Panc1 (cell line): Measurements from ENCODE around the gene GNAI2. TPM values are rescaled to one million over a fixed set of nuclear protein-coding genes. Genes with fewer than 3 reads are reported as not detected.
"Not testable (repeated sequence)": the region's sequence is repeated elsewhere in the genome, so short reads cannot be mapped to it uniquely, and the experiment has no call there.

Experiments used
- ATAC-seq: fragments of 200-7000 bp; cut with Tn5 transposase; 2 replicates; pipeline ENCODE4 v1.9.1; 2020; ENCODE audit warnings: mild to moderate bottlenecking, moderate library complexity
- BruUV-seq: library from RNA; stranded (reverse); fragments of 400-500 nt; replicated peaks from 2 replicates; lab custom pipeline; 2021; lab: Mats Ljungman, UMichigan
- CTCF ChIA-PET: fragments of 300-600 bp; sonication (Branson Sonifier 250); formaldehyde crosslinking; loops from one replicate; lab custom pipeline; 2022; ENCODE audit warnings: antibody characterized with exemption; lab: Charles Lee
- POLR2A ChIA-PET: fragments of 300-600 bp; sonication (Branson Sonifier 250); formaldehyde crosslinking; loops from one replicate; lab custom pipeline; 2022; ENCODE audit warnings: antibody characterized with exemption; lab: Charles Lee
- DNase-seq: peaks from one replicate; pipeline ENCODE4 v3.0.0-alpha.2; 2010; ENCODE audit warnings: low read depth, low spot score
- H3K27ac ChIP-seq: 2 replicates; pipeline ENCODE4 v1.5.1; 2011; ENCODE audit warnings: mild to moderate bottlenecking, low read length, inconsistent platforms
- H3K27me3 ChIP-seq: fragments of 200-500 bp; sonication (Bioruptor generic); 2 replicates; pipeline ENCODE4 v1.6.0; 2014; ENCODE audit warnings: low read length, inconsistent platforms; ENCODE audit not compliant: control insufficient read depth, insufficient read depth
- H3K36me3 ChIP-seq: fragments of 200-500 bp; sonication (Bioruptor generic); 2 replicates; pipeline ENCODE4 v1.5.1; 2014; ENCODE audit warnings: inconsistent platforms, mild to moderate bottlenecking, low read length, moderate library complexity; ENCODE audit not compliant: control insufficient read depth, insufficient read depth
- H3K4me1 ChIP-seq: 2 replicates; pipeline ENCODE4 v1.5.1; 2011; ENCODE audit warnings: inconsistent platforms, mild to moderate bottlenecking, low read length, moderate library complexity; ENCODE audit not compliant: control insufficient read depth, insufficient read depth
- H3K4me3 ChIP-seq, 2 experiments: 2 replicates each; pipeline ENCODE4 v1.5.1; 2011 to 2012; ENCODE audit warnings: low read depth in 2 of 2, low read length in 2 of 2, mild to moderate bottlenecking in 2 of 2, inconsistent platforms in 1 of 2, moderate library complexity in 1 of 2
- H3K9me3 ChIP-seq: fragments of 200-500 bp; sonication (Bioruptor generic); 2 replicates; pipeline ENCODE4 v1.5.1; 2014; ENCODE audit warnings: low read depth, mild to moderate bottlenecking, inconsistent platforms, low read length, moderate library complexity; ENCODE audit not compliant: control insufficient read depth, insufficient read depth
- POLR2AphosphoS5 ChIP-seq: IDR thresholded peaks from 2 replicates; pipeline ENCODE4 v1.6.1; 2012; ENCODE audit warnings: mild to moderate bottlenecking, low read depth, low read length, moderate library complexity
- SIN3A ChIP-seq: IDR thresholded peaks from 2 replicates; pipeline ENCODE4 v1.6.1; 2012; ENCODE audit warnings: low read depth, mild to moderate bottlenecking, low read length, moderate library complexity, borderline replicate concordance; ENCODE audit not compliant: insufficient read depth
- TCF7L2 ChIP-seq: IDR thresholded peaks from 2 replicates; pipeline ENCODE4 v1.6.1; 2011; ENCODE audit warnings: mild to moderate bottlenecking, low read depth, low read length, inconsistent platforms
- in situ Hi-C: cut with HindIII; loops from 2 replicates; pipeline ENCODE4 v1.10.0; 2016; ENCODE audit warnings: low sequenced_read_pairs, low pct_unique_long_range_greater_than_20kb
- intact Hi-C: fragments of 100-400 bp; cut with micrococcal nuclease; formaldehyde crosslinking; loops from one replicate; pipeline ENCODE4 v1.10.0; 2022; ENCODE audit not compliant: unreplicated experiment
- total RNA-seq: library from RNA; stranded (reverse); gene quantifications from one replicate; pipeline ENCODE4 v1.2.1, GENCODE V29; 2021; ENCODE audit not compliant: unreplicated experiment
- TF ChIP-seq, protein P1 (sequence below): fragments of 450-650 bp; IDR thresholded peaks from 2 replicates; pipeline ENCODE4 v1.5.1; 2017; ENCODE audit warnings: mild to moderate bottlenecking
- TF ChIP-seq, protein P2 (sequence below), 2 experiments: IDR thresholded peaks; 2 replicates each; pipeline ENCODE4 v1.6.1; 2011 to 2012; ENCODE audit warnings: low read depth in 2 of 2, control low read depth in 1 of 2, low read length in 1 of 2, mild to moderate bottlenecking in 1 of 2, moderate library complexity in 1 of 2; ENCODE audit not compliant: insufficient read depth in 1 of 2

Gene GNAI2
- total RNA-seq, 1 experiment from 2014 or later: 170 TPM

- no peaks in the 10 kb centered on the region for H3K9me3 ChIP-seq
- TF ChIP-seq, protein P1, sequence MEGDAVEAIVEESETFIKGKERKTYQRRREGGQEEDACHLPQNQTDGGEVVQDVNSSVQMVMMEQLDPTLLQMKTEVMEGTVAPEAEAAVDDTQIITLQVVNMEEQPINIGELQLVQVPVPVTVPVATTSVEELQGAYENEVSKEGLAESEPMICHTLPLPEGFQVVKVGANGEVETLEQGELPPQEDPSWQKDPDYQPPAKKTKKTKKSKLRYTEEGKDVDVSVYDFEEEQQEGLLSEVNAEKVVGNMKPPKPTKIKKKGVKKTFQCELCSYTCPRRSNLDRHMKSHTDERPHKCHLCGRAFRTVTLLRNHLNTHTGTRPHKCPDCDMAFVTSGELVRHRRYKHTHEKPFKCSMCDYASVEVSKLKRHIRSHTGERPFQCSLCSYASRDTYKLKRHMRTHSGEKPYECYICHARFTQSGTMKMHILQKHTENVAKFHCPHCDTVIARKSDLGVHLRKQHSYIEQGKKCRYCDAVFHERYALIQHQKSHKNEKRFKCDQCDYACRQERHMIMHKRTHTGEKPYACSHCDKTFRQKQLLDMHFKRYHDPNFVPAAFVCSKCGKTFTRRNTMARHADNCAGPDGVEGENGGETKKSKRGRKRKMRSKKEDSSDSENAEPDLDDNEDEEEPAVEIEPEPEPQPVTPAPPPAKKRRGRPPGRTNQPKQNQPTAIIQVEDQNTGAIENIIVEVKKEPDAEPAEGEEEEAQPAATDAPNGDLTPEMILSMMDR: no peak
- ATAC-seq: no peak
- POLR2A ChIA-PET: interaction anchor here (0.7 kb wide), 1 partner anchor 9 kb away, joined by 3 read pairs; no protein-coding TSS in a partner anchor
- no peak overlapping the region for H3K4me3 ChIP-seq
- in situ Hi-C loops (no loop called here), intact Hi-C loops (no loop called here)
- H3K36me3 ChIP-seq: no peaks in the 10 kb centered on the region
- peaks cover 61% of the 10 kb centered on the region for H3K4me1 ChIP-seq
- H3K27ac ChIP-seq: peak overlapping the region; percentile 44; the same call in 1 of the 2 replicates
- CTCF ChIA-PET: interaction anchor here (0.7 to 1.4 kb wide), 3 partner anchors 14 to 17 kb away, joined by 3 to 4 read pairs (median 3); no protein-coding TSS in a partner anchor
- H3K27me3 ChIP-seq: no peaks in the 10 kb centered on the region
- BruUV-seq: no TSS peak
- DNase-seq: no peak
Measured at GRCh38 chr3:50242851-50243542, 7.0 kb downstream of the GNAI2 start.

DNA sequence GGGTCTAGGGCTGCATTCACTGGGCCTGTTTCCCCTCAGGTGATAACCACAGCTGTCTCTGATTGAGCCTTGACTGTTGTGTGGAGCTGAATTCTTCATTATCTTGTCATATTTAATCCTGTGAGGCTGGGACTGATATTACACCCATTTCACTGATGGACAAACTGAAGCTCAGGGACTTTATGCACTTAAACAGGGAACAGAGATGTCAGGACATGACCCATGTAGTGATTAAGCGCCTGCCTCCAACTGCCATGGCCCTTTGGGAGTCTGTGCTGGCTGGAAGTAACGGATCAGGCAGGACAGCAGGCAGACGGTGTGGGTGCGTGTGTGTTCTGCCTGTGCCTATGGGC lies 7.5 kb downstream of the GNAI2 start:
- CTCF ChIA-PET: interaction anchor here (0.7 to 1.4 kb wide), 3 partner anchors 13 to 16 kb away, joined by 3 to 4 read pairs (median 3); no protein-coding TSS in a partner anchor
- H3K27ac ChIP-seq: peak overlapping the region; percentile 44; the same call in 1 of the 2 replicates

GRCh38 chr3:50244813-50245212 lies 8.8 kb downstream of the GNAI2 start:
- CTCF ChIA-PET: interaction anchor here (0.7 kb wide), 1 partner anchor 124 kb away, joined by 3 read pairs; no protein-coding TSS in a partner anchor
- H3K27me3 ChIP-seq, H3K4me3 ChIP-seq, H3K9me3 ChIP-seq, DNase-seq, H3K36me3 ChIP-seq, BruUV-seq, intact Hi-C loops, ATAC-seq, in situ Hi-C loops: not testable (repeated sequence)
- H3K27ac ChIP-seq: peak overlapping the region; percentile 57; the same call in 1 of the 2 replicates
- POLR2A ChIA-PET: interaction anchor here (0.7 kb wide), 1 partner anchor 26 kb away, joined by 5 read pairs; no protein-coding TSS in a partner anchor
- H3K4me1 ChIP-seq: peaks cover 53% of the 10 kb centered on the region

More for the DNA sequence above, 7.5 kb downstream of the GNAI2 start:
- Histone ChIP-seq H3K4me3 (no peak overlapping the region), H3K4me1 (peaks cover 61% of the 10 kb centered on the region), H3K36me3 (no peaks in the 10 kb centered on the region), H3K27me3 (no peaks in the 10 kb centered on the region), H3K9me3 (no peaks in the 10 kb centered on the region)
- TF ChIP-seq, protein P1: no peak
- no peak for TF ChIP-seq TCF7L2
- TF ChIP-seq SIN3A: no peak
- no peak for TF ChIP-seq POLR2AphosphoS5
- TF ChIP-seq, protein P2, sequence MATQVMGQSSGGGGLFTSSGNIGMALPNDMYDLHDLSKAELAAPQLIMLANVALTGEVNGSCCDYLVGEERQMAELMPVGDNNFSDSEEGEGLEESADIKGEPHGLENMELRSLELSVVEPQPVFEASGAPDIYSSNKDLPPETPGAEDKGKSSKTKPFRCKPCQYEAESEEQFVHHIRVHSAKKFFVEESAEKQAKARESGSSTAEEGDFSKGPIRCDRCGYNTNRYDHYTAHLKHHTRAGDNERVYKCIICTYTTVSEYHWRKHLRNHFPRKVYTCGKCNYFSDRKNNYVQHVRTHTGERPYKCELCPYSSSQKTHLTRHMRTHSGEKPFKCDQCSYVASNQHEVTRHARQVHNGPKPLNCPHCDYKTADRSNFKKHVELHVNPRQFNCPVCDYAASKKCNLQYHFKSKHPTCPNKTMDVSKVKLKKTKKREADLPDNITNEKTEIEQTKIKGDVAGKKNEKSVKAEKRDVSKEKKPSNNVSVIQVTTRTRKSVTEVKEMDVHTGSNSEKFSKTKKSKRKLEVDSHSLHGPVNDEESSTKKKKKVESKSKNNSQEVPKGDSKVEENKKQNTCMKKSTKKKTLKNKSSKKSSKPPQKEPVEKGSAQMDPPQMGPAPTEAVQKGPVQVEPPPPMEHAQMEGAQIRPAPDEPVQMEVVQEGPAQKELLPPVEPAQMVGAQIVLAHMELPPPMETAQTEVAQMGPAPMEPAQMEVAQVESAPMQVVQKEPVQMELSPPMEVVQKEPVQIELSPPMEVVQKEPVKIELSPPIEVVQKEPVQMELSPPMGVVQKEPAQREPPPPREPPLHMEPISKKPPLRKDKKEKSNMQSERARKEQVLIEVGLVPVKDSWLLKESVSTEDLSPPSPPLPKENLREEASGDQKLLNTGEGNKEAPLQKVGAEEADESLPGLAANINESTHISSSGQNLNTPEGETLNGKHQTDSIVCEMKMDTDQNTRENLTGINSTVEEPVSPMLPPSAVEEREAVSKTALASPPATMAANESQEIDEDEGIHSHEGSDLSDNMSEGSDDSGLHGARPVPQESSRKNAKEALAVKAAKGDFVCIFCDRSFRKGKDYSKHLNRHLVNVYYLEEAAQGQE (IDR thresholded peaks at IDR 0.05; ENCODE audit: insufficient read depth in 1 of 2, low read depth in 2 of 2, low read length in 1 of 2): no peak
- in situ Hi-C loops (no loop called here), intact Hi-C loops (no loop called here)
- POLR2A ChIA-PET: no interaction called here
- BruUV-seq: no TSS peak
- DNase-seq (no peak), ATAC-seq (no peak)
